Hematopoietic multipotent progenitor cell treated with erythropoietin and hydrocortisone succinate and interleukin-3 and kit ligand, for 8 days (in vitro differentiated cells): ENCODE results near the gene SLFN5.
"Not testable (repeated sequence)": the region's sequence is repeated elsewhere in the genome, so short reads cannot be mapped to it uniquely, and the experiment has no call there.

Experiments
- DNase-seq: peaks from one replicate; pipeline ENCODE4 v3.0.0-alpha.2; 2015

The SLFN5 gene

DNA sequence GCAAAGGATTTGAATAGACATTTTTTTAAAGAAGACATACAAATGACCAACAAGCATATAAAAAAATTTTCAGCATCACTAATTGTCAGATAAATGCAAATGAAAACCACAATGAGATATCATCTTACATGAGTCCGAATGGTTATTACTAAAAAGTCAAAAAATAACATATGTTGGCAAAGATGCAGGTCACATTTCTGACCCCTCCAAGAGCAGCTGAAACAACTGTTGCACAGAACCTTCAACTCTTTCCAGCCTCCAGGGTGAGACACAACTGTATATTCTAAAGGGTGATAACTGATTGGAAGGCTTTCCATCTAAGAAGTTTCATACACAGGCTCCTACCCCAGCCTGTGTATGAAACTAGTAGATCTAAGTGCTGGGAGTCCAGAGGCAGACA is 51.9 kb downstream of the SLFN5 start:
- DNase-seq, result no peak

DNA sequence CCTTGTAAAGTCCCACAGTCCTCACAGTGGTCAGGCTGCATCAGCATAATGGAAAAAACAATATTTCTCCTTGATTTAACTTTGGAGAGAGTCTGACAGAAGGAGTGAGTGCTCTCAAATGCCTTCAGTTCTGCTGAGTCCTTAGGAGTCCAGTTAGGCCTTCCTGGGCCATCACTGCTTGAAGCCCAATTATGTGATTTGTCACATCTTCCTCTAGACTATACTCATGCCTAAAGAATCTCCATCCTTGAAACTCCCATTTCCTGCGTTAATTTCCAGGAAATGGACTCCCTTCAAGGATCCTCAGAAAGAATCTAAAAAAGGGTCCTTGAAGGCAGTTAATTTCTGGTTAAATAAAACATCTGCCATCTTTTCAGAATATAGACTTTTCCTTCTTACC is 52.8 kb downstream of the SLFN5 start:
- no peak for DNase-seq

DNA sequence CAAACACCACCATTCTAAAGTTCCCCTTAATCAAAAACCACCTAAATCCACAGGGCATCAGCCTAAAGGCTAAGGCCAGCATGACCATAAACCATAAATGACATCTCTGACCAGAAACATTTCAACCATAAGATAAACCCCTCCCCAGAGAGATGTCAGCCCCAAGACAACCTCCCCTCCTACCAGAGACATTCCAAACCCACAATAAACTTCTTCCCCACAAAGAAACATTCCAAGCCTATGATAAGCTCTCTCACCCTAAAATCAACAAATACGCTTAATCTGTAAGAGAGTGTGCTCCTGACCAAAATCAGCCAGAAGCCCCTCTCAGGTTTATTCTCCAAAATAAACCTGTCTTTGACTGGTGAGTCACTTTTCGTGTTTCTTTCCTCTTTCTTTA is 54.8 kb downstream of the SLFN5 start:
- no peak for DNase-seq

DNA sequence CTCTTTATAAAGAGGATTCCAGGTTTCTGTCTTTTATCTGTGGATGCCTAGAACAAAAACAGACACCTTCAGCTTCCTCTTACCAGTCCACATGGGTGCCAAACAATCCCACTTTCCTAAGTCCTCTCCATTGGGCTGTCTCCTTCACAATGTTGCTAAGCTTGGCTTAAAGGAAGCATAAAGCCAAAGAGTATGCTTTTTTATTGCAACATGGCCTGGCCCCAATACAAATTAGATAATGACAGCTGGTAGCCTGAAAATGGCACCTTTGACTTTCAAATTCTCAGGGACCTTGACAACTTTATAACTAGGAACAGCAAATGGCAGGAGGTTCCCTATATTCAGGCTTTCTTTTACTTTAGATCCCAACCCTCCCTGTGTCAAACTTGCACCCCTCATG is 55.8 kb downstream of the SLFN5 start:
- no peak for DNase-seq

DNA sequence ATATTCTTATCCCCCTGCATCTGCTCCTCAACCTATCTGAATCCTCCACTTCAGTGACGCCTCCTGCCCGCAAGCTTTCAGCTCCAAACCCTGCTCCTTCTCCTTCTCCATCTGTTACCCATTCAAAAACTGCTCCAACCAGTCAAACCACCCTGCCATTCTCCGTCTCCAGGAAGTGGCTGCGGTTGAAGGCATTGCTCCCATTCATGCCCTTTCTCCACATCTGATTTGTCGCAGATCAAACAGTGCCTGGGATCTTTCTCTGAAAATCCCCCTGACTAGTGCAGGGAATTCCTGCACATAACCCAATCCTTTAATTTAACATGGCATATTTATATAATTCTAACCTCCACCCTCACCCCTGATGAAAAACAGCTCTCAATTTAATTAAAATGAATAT is 56.3 kb downstream of the SLFN5 start:
- DNase-seq, result no peak

DNA sequence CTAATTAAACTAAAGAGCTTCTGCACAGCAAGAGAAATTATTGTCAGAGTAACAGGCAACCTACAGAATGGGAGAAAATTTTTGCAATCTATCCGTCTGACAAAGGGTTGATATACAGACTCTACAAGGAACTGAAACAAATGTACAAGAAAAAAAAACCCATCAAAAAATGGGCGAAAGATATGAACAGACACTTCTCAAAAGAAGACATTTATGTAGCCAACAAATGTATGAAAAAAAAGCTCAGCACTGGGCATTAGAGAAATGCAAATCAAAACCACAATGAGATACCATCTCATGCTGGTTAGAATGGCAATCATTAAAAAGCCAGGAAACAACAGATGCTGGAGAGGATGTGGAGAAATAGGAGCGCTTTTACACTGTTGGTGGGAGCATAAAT is 66.5 kb downstream of the SLFN5 start:
- DNase-seq, result not testable (repeated sequence)

DNA sequence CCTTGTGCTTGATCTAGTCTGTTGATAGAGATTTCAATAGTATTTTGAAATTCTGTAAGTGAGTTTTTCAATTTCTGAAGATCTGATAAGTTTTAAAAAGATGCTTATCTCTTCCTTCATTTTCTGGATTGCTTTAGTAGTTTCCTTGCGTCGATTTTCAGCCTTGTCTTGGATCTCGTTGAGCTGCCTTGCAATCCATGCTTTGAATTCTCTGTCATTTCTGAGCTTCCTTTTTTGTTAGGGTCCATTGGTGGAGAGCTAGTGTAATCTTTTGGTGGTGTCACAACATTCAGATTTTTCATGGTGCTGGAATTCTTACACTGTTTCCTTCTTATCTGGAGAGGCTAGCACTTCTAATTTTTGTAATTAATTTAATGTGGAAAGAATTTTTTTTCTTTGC is 69.5 kb downstream of the SLFN5 start:
- DNase-seq, result no peak

DNA sequence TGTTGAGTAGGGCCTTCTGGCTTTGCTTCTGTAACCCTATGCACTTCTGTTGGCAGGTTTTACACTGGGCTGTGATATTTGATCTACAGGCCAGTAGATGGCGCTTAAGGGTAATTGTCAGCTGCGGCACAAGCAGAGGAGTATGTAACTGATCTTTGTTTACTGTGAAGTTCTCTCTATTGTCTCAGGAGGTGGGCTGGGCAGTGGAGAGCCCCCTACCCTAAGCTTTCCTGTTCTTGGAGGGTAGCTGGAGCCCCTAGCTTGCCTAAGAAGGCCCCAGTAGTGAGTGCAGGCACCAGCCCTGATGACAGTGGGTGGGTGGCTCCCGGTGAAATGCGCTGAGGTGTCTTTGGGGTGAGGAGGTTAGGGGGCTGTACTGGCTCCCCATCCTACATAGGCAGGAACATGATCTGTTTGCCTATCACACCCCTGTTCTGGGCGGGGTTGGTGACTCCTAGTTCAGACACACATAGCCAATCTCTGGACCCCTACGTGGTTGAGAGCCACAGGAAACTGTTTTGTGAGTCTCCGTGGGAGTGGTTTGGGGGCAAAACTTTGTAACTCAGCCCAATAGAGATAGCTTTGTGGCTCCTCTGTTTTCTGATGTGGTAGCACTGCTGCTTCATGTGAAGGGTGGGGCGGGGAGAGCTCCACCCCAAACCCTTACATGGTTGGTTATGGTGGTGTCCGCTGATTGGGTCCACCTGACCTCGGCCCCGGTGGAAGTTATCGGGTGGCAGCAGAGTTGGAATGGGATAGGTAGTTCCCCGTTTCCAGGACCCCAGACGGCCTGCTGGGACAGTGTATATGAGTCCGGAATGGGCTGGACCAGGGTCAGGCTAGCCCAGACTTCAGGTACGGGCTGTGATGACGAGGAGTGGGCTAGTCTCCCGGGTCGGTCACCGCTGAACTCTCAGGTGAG is 70.2 kb downstream of the SLFN5 start:
- peak; percentile 75 for DNase-seq

DNA sequence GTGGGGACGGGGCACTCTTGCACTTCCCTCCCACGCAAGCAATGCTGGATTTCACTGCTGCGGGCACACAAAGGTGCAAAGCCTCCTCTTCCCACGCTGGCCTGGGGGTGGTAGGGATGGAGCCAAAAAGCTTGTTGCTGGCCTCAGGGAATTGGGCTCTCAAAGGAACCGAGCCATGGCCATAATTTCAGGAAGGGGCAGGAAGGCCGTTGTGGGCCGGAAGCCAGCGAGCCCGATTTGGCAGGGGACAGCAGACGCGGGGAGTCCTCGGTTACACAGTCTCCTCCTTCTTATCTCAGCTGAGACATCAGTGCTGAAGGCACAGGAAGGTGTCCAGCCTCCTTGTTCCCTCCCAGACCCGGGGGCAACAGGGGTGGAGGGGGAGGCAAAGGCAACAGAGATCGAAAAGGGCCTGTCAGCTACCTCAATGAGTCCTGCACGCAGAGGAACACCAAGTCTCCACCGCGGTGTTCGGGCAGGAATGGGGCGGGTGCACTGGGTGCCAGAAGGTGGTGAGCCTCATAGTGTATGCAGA is 71.1 kb downstream of the SLFN5 start:
- DNase-seq, result peak; percentile 8

DNA sequence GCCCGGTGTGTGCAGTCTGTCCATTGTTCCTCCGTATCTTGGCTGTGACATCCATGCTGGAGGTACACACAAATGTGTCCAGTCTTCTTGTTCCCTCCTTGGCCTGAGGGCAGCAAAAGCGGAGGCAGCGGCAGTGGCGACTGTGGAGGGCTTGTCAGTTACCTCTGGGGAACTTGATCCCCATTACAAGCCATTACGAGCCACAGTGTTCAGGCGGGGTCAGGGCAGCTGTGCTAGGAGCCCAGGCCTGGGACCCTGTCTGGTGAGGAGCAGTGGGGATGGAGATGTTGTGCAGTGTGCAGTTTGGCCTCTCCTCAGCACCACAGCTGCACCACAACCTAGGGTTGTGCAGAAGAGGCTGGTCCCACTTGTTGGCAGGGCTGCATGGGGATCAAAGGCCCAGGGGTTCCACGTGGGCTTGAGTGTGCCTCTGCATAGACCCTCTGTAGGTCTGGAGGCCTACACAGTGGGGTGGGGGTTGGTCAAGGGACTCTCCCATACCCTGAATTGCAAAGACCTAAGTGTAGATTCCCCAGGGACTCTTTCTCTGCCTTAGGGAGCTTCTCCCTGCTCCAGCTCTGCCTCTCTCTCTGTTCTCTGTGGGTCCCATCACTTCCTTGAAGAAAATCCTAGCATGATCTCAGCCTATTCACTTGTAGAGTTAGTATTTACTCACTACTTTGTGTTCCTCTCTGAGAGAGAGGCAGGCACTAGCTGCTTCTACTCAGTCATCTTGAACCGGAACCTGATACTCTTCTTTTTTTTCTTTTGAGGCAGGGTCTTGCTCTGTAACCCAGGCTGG is 71.7 kb downstream of the SLFN5 start:
- no peak for DNase-seq

DNA sequence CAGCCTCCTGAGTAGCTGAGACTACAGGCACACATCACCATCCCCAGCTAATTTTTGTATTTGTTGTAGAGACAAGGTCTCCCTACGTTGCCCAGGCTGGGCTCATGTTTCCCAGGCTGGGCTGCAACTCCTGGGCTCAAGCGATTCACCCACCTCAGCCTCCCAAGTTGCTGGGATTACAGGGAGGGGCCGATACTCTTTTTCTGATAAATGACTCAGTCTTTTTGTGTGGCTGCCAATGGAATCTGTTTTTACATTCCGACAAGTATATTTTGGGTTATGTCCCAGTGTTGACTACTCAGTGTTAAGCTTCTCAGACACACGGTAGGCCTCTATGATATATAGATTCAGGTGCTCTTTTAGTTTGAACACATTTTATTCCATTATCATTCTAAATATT is 72.4 kb downstream of the SLFN5 start:
- peak; percentile 28 for DNase-seq

DNA sequence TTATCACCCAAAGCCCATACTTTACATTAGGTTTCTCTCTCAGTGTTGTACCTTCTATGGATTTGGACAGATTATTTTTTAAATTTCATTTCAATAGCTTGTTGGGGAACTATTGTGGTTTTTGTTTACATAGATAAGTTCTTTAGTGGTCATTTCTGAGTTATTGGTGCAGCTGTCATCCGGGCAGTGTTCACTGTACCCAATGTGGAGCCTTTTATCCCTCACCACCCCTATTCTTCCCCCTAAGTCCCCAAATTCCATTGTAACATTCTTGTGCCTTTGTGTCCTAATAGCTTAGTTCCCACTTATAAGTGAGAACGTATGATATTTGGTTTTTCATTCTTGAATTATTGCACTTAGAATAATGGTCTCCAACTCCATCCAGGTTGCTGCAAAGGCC is 73.1 kb downstream of the SLFN5 start:
- DNase-seq, result no peak

DNA sequence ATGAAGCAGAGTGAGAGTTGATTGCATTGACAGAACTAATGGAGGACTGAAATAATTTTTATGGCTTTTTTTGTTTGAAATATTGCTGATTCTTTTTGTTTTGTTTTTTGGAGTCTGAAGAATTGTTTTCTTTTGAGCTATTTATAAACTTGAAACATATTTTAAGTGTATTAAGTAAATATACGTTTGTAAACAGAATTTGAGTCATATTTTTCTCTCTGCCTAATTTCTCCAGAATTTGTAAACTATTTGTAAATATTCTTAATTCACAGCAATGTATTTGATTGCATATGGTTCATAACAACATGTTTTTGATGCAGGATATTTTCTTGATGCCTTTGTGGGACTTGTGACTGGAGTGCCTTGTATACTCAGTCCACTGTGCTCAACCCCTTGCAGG is 79.9 kb downstream of the SLFN5 start:
- no peak for DNase-seq
